Central memory CD8-positive, alpha-beta T cell (primary cell): ENCODE measurements around the gene ATG2A.
A peak's percentile ranks its signal among the peaks of the same experiment; 100 is the strongest.
"Not testable (repeated sequence)": the region's sequence is repeated elsewhere in the genome, so short reads cannot be mapped to it uniquely, and the experiment has no call there.

Source experiments
- ATAC-seq: fragments of 150-1000 bp; cut with Tn5 transposase; replicated peaks from 2 replicates; pipeline ENCODE4 v1.10.0; 2022; ENCODE audit warnings: mild to moderate bottlenecking, moderate FRiP score, moderate number of reproducible peaks; ENCODE audit not compliant: poor library complexity, severe bottlenecking; ENCODE audit errors: extremely low read depth
- DNase-seq, 2 donors: peaks; one replicate each; pipeline ENCODE4 v3.0.0; 2021; ENCODE audit warnings: low spot score in 2 of 2
- H3K27ac Mint-ChIP-seq: one replicate; pipeline ENCODE4 v1.8.0; 2022; ENCODE audit warnings: low read depth, mild to moderate bottlenecking, moderate library complexity, mixed read lengths
- H3K27me3 Mint-ChIP-seq: one replicate; pipeline ENCODE4 v1.8.0; 2022; ENCODE audit warnings: mixed read lengths
- H3K36me3 Mint-ChIP-seq: one replicate; pipeline ENCODE4 v1.8.0; 2022; ENCODE audit warnings: mild to moderate bottlenecking, moderate library complexity, mixed read lengths; ENCODE audit not compliant: insufficient read depth
- H3K4me1 Mint-ChIP-seq: one replicate; pipeline ENCODE4 v1.8.0; 2022; ENCODE audit warnings: mixed read lengths
- H3K4me3 Mint-ChIP-seq: one replicate; pipeline ENCODE4 v1.8.0; 2022; ENCODE audit warnings: mild to moderate bottlenecking, moderate library complexity, mixed read lengths
- H3K9me3 Mint-ChIP-seq: one replicate; pipeline ENCODE4 v1.8.0; 2022; ENCODE audit warnings: mixed read lengths

ATG2A gene

DNA sequence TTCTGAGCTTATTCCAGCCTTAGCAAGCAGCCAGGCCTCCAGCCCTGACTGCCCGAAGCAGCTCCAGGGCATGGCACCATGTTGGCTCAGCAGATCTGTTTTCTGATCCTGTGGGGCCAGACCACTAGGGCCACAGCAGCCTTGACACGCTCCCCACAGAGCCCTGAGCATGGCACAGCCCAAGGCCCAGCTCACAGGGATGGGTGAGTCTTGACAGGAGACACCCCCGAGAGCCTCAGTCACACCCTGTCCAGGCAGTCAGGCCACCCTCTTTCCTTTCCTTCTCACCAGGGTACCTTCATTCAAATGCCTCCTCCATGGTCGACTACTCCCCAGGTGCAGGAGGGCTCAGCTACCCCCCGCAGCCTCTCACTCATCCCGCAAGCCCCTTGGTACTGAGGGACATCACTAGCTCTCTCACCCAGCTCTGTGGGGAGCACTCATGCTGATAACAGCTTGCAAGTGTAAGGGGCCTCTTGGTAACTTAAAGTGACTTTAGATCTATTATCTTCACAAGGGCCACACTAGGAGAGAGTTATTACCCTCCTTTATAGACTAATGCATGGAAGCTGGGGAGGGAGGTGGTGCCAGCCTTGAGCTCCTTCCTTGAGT lies 68.7 kb downstream of the ATG2A start:
- H3K36me3 Mint-ChIP-seq, result peaks cover 15% of the 10 kb centered on the region
- no peak for DNase-seq
- no peak for ATAC-seq
- H3K27me3 Mint-ChIP-seq, result no peaks in the 10 kb centered on the region
- peaks cover 63% of the 10 kb centered on the region for H3K4me1 Mint-ChIP-seq
- H3K4me3 Mint-ChIP-seq, result peak overlapping the region; percentile 13
- no peaks in the 10 kb centered on the region for H3K9me3 Mint-ChIP-seq
- peak overlapping the region; percentile 87 for H3K27ac Mint-ChIP-seq

- no peaks in the 10 kb centered on the region for H3K27me3 Mint-ChIP-seq
- H3K4me3 Mint-ChIP-seq, result peak overlapping the region; percentile 19
- DNase-seq (peak; percentile 80 to 90), ATAC-seq (peak; percentile 66)
- H3K36me3 Mint-ChIP-seq, result peaks cover 6% of the 10 kb centered on the region
- peaks cover 61% of the 10 kb centered on the region for H3K4me1 Mint-ChIP-seq
- no peaks in the 10 kb centered on the region for H3K9me3 Mint-ChIP-seq
- H3K27ac Mint-ChIP-seq, result no peak overlapping the region
Measured at GRCh38 chr11:64846998-64847666, 69.9 kb downstream of the ATG2A start.

- peaks cover 47% of the 10 kb centered on the region for H3K4me1 Mint-ChIP-seq
Measured at GRCh38 chr11:64845776-64846129, 71.3 kb downstream of the ATG2A start.

DNA sequence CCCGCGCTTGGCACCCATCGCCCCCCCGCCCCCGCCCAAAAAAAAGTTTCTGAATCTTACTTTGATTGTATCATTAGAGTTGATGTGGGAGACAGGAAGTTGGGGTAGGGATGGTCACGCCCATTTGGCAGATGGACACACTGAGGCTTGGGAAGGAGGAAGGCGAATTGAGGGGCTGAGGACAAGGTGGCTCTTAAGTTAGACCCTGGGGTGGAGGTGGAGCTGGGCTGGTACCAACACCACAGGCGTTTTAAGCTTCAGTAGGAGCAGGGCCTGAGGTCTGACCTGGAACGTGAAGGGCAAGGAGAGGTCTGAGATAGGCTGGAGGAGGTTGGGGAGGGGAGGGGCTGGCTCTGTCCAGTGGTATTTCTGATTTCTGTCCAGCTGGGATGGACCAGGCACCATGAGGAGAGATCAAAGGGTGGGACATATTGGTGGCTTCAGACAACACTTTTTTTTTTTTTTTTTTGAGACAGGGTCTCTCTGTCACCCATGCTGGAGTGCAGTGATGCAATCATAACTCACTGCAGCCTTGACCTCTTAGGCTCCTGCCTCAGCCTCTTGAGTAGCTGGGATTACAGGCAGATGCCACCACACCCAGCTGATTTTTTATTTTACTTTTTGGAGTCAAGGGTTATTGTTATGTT lies 71.8 kb downstream of the ATG2A start:
- Mint-ChIP-seq H3K4me1 (peaks cover 46% of the 10 kb centered on the region), H3K4me3 (peak overlapping the region; percentile 80), H3K9me3 (no peaks in the 10 kb centered on the region), H3K27ac (peak overlapping the region; percentile 9), H3K27me3 (no peaks in the 10 kb centered on the region), H3K36me3 (peaks cover 6% of the 10 kb centered on the region)
- no peak for ATAC-seq
- no peak for DNase-seq

More at GRCh38 chr11:64845776-64846129, 71.3 kb downstream of the ATG2A start:
- not testable (repeated sequence) for H3K9me3 Mint-ChIP-seq, DNase-seq, H3K27me3 Mint-ChIP-seq, H3K27ac Mint-ChIP-seq, H3K36me3 Mint-ChIP-seq, ATAC-seq
- peak overlapping the region; percentile 80 for H3K4me3 Mint-ChIP-seq
